ENCODE data around the gene WIPF1.

WIPF1 gene

GRCh38 chr2:174590928-174591648 is 6.5 kb downstream of the WIPF1 start:
- DNase-seq: no peak
- Histone ChIP-seq H3K9me3 (ENCODE audit: control insufficient read depth, low read length) (no peaks in the 10 kb centered on the region), H3K36me3 (ENCODE audit: control insufficient read depth, insufficient read depth, low read length) (peaks cover 14% of the 10 kb centered on the region), H3K27ac (ENCODE audit: insufficient read depth, low read length, poor library complexity, severe bottlenecking) (peak overlapping the region; percentile 94), H3K4me1 (ENCODE audit: control insufficient read depth, insufficient read depth, low read length, poor library complexity, severe bottlenecking) (peaks cover 55% of the 10 kb centered on the region), H3K27me3 (replicated peaks; ENCODE audit: control insufficient read depth, insufficient read depth, low read length, poor library complexity, severe bottlenecking) (no peaks in the 10 kb centered on the region), H3K4me3 (ENCODE audit: insufficient read depth, low read depth, low read length, poor library complexity, severe bottlenecking) (peak overlapping the region; percentile 0)

DNA sequence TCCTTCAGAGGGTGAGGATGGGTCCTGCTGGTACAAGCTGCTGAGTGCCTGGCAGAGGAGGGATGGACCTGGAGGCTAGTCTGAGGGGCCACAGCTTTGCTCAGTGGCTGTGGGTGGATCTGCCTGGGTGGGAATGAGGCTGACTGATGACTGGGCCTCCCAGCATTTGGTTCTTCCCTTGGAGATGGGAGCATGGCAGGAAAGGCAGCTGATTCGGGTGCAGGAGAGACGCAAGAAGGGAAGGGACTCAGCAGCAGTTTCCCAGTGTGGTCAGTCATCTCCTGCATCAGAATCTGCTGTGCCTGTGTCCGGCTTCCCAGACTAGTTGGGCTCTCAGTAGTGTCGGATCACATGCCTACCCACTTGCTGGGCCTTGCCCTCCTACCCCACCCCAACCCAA is 7.3 kb downstream of the WIPF1 start:
- H3K9me3 ChIP-seq (ENCODE audit: control insufficient read depth, low read length): no peaks in the 10 kb centered on the region
- peaks cover 19% of the 10 kb centered on the region for H3K36me3 ChIP-seq (ENCODE audit: control insufficient read depth, insufficient read depth, low read length)
- no peak for DNase-seq
- no peaks in the 10 kb centered on the region for H3K27me3 ChIP-seq (replicated peaks; ENCODE audit: control insufficient read depth, insufficient read depth, low read length, poor library complexity, severe bottlenecking)
- H3K27ac ChIP-seq (ENCODE audit: insufficient read depth, low read length, poor library complexity, severe bottlenecking): peak overlapping the region; percentile 94
- no peak overlapping the region for H3K4me3 ChIP-seq (ENCODE audit: insufficient read depth, low read depth, low read length, poor library complexity, severe bottlenecking)
- H3K4me1 ChIP-seq (ENCODE audit: control insufficient read depth, insufficient read depth, low read length, poor library complexity, severe bottlenecking): peaks cover 61% of the 10 kb centered on the region

GRCh38 chr2:174589334-174589733 is 8.3 kb downstream of the WIPF1 start:
- peaks cover 29% of the 10 kb centered on the region for H3K36me3 ChIP-seq (ENCODE audit: control insufficient read depth, insufficient read depth, low read length)
- H3K27ac ChIP-seq (ENCODE audit: insufficient read depth, low read length, poor library complexity, severe bottlenecking): peak overlapping the region; percentile 34
- H3K4me1 ChIP-seq (ENCODE audit: control insufficient read depth, insufficient read depth, low read length, poor library complexity, severe bottlenecking): peaks cover 63% of the 10 kb centered on the region
- no peak for DNase-seq
- H3K4me3 ChIP-seq (ENCODE audit: insufficient read depth, low read depth, low read length, poor library complexity, severe bottlenecking): no peak overlapping the region
- H3K27me3 ChIP-seq (replicated peaks; ENCODE audit: control insufficient read depth, insufficient read depth, low read length, poor library complexity, severe bottlenecking): no peaks in the 10 kb centered on the region
- H3K9me3 ChIP-seq (ENCODE audit: control insufficient read depth, low read length): no peaks in the 10 kb centered on the region

- H3K27ac ChIP-seq (ENCODE audit: insufficient read depth, low read length, poor library complexity, severe bottlenecking): peak overlapping the region; percentile 34
- peaks cover 66% of the 10 kb centered on the region for H3K4me1 ChIP-seq (ENCODE audit: control insufficient read depth, insufficient read depth, low read length, poor library complexity, severe bottlenecking)
- H3K36me3 ChIP-seq (ENCODE audit: control insufficient read depth, insufficient read depth, low read length): peaks cover 37% of the 10 kb centered on the region
- H3K27me3 ChIP-seq (replicated peaks; ENCODE audit: control insufficient read depth, insufficient read depth, low read length, poor library complexity, severe bottlenecking): no peaks in the 10 kb centered on the region
- DNase-seq: no peak
- H3K9me3 ChIP-seq (ENCODE audit: control insufficient read depth, low read length): no peaks in the 10 kb centered on the region
- peak overlapping the region; percentile 13 for H3K4me3 ChIP-seq (ENCODE audit: insufficient read depth, low read depth, low read length, poor library complexity, severe bottlenecking)
Measured at GRCh38 chr2:174588463-174588862, 9.1 kb downstream of the WIPF1 start.

DNA sequence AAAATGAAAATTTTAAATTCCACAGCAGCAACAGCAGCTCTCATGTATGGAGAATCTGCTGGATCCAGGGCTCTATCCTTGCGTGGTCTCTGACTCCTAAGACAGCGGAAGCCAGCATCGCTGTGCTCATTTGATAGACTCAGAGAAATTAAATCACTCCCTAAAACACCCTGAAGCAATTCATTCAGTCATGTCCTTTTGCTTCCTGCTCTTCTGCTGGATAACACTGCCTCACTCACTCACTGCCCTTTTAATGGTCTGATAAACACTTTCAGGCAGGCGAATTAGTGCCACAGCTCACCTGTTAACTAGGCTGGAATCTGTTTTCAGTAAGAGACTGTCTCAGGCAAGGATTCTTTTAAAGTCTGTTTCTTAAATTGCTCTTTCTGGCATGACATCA is 10.0 kb downstream of the WIPF1 start:
- no peak overlapping the region for H3K27ac ChIP-seq (ENCODE audit: insufficient read depth, low read length, poor library complexity, severe bottlenecking)
- H3K4me3 ChIP-seq (ENCODE audit: insufficient read depth, low read depth, low read length, poor library complexity, severe bottlenecking): no peak overlapping the region
- no peak for DNase-seq

GRCh38 chr2:174586418-174587295 is 10.9 kb downstream of the WIPF1 start:
- Histone ChIP-seq H3K36me3 (ENCODE audit: control insufficient read depth, insufficient read depth, low read length) (peaks cover 50% of the 10 kb centered on the region), H3K9me3 (ENCODE audit: control insufficient read depth, low read length) (no peaks in the 10 kb centered on the region), H3K27ac (ENCODE audit: insufficient read depth, low read length, poor library complexity, severe bottlenecking) (peak overlapping the region; percentile 50), H3K4me3 (ENCODE audit: insufficient read depth, low read depth, low read length, poor library complexity, severe bottlenecking) (no peak overlapping the region), H3K27me3 (replicated peaks; ENCODE audit: control insufficient read depth, insufficient read depth, low read length, poor library complexity, severe bottlenecking) (no peaks in the 10 kb centered on the region), H3K4me1 (ENCODE audit: control insufficient read depth, insufficient read depth, low read length, poor library complexity, severe bottlenecking) (peaks cover 71% of the 10 kb centered on the region)
- DNase-seq: no peak

More for the DNA sequence above, 10.0 kb downstream of the WIPF1 start:
- peaks cover 72% of the 10 kb centered on the region for H3K4me1 ChIP-seq (ENCODE audit: control insufficient read depth, insufficient read depth, low read length, poor library complexity, severe bottlenecking)
- H3K27me3 ChIP-seq (replicated peaks; ENCODE audit: control insufficient read depth, insufficient read depth, low read length, poor library complexity, severe bottlenecking): no peaks in the 10 kb centered on the region
- H3K9me3 ChIP-seq (ENCODE audit: control insufficient read depth, low read length): no peaks in the 10 kb centered on the region
- peaks cover 46% of the 10 kb centered on the region for H3K36me3 ChIP-seq (ENCODE audit: control insufficient read depth, insufficient read depth, low read length)

GRCh38 chr2:174585657-174586252 is 11.8 kb downstream of the WIPF1 start:
- Histone ChIP-seq H3K9me3 (ENCODE audit: control insufficient read depth, low read length) (no peaks in the 10 kb centered on the region), H3K36me3 (ENCODE audit: control insufficient read depth, insufficient read depth, low read length) (peaks cover 56% of the 10 kb centered on the region), H3K4me3 (ENCODE audit: insufficient read depth, low read depth, low read length, poor library complexity, severe bottlenecking) (no peak overlapping the region), H3K27ac (ENCODE audit: insufficient read depth, low read length, poor library complexity, severe bottlenecking) (peak overlapping the region; percentile 35), H3K4me1 (ENCODE audit: control insufficient read depth, insufficient read depth, low read length, poor library complexity, severe bottlenecking) (peaks cover 66% of the 10 kb centered on the region), H3K27me3 (replicated peaks; ENCODE audit: control insufficient read depth, insufficient read depth, low read length, poor library complexity, severe bottlenecking) (no peaks in the 10 kb centered on the region)
- no peak for DNase-seq

- Histone ChIP-seq H3K4me1 (ENCODE audit: control insufficient read depth, insufficient read depth, low read length, poor library complexity, severe bottlenecking) (peaks cover 60% of the 10 kb centered on the region), H3K27ac (ENCODE audit: insufficient read depth, low read length, poor library complexity, severe bottlenecking) (peak overlapping the region; percentile 33), H3K27me3 (replicated peaks; ENCODE audit: control insufficient read depth, insufficient read depth, low read length, poor library complexity, severe bottlenecking) (no peaks in the 10 kb centered on the region), H3K36me3 (ENCODE audit: control insufficient read depth, insufficient read depth, low read length) (peaks cover 62% of the 10 kb centered on the region), H3K4me3 (ENCODE audit: insufficient read depth, low read depth, low read length, poor library complexity, severe bottlenecking) (no peak overlapping the region), H3K9me3 (ENCODE audit: control insufficient read depth, low read length) (no peaks in the 10 kb centered on the region)
- no peak for DNase-seq
Measured at GRCh38 chr2:174585146-174585545, 12.5 kb downstream of the WIPF1 start.

DNA sequence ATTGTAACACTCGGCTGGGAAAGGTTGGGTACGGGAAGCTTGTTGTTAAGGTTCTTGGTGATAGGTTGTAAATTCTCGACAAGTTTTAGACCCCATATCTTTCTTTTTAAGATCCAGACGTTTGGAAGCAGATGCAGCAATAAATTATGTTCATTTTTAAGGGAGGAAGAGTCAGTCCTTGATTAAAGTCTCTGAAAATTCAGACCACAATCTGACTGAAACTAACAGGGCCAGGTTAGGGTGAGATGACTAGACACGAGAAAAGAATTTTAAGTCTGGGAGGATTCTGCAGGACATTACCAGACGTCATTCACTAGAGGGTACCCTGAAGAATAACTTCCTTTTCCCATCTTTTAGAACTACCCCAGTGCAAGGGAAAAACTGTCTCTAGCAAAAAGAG is 16.1 kb downstream of the WIPF1 start:
- Histone ChIP-seq H3K27ac (ENCODE audit: insufficient read depth, low read length, poor library complexity, severe bottlenecking) (peak overlapping the region; percentile 48), H3K9me3 (ENCODE audit: control insufficient read depth, low read length) (no peaks in the 10 kb centered on the region), H3K4me3 (ENCODE audit: insufficient read depth, low read depth, low read length, poor library complexity, severe bottlenecking) (no peak overlapping the region), H3K36me3 (ENCODE audit: control insufficient read depth, insufficient read depth, low read length) (peaks cover 82% of the 10 kb centered on the region), H3K4me1 (ENCODE audit: control insufficient read depth, insufficient read depth, low read length, poor library complexity, severe bottlenecking) (peaks cover 43% of the 10 kb centered on the region), H3K27me3 (replicated peaks; ENCODE audit: control insufficient read depth, insufficient read depth, low read length, poor library complexity, severe bottlenecking) (no peaks in the 10 kb centered on the region)
- DNase-seq: no peak

DNA sequence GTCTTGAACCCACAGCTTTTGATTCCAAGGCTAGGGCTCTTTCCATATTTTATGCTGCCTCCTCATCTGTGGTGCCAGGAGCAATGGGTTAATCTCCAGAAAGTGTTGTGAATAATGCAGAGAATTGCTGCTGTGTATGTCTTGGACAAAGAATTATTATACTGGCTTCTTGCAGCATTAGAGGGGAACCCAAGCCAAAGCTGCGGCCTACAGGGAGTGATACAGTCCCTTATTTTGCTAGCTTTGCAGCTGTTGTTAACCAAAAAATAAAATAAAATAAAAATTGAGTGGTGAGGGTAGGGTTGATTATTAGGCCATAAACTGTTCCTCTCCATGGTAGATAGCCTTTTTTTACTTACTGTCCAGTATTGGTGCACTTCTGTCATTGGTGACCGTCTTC is 16.7 kb downstream of the WIPF1 start:
- DNase-seq: no peak
- Histone ChIP-seq H3K27ac (ENCODE audit: insufficient read depth, low read length, poor library complexity, severe bottlenecking) (peak overlapping the region; percentile 48), H3K36me3 (ENCODE audit: control insufficient read depth, insufficient read depth, low read length) (peaks cover 85% of the 10 kb centered on the region), H3K27me3 (replicated peaks; ENCODE audit: control insufficient read depth, insufficient read depth, low read length, poor library complexity, severe bottlenecking) (no peaks in the 10 kb centered on the region), H3K4me3 (ENCODE audit: insufficient read depth, low read depth, low read length, poor library complexity, severe bottlenecking) (no peak overlapping the region), H3K9me3 (ENCODE audit: control insufficient read depth, low read length) (no peaks in the 10 kb centered on the region), H3K4me1 (ENCODE audit: control insufficient read depth, insufficient read depth, low read length, poor library complexity, severe bottlenecking) (peaks cover 37% of the 10 kb centered on the region)
